Renal pelvis (tissue), 4 donors: ENCODE results near the gene SAMD13. TPM values are rescaled to one million over a fixed set of nuclear protein-coding genes. Genes with fewer than 3 reads are reported as not detected.
A peak's percentile ranks its signal among the peaks of the same experiment; 100 is the strongest.
"Not testable (repeated sequence)": the region's sequence is repeated elsewhere in the genome, so short reads cannot be mapped to it uniquely, and the experiment has no call there.

ENCODE experiments used
- DNase-seq: peaks from one replicate; pipeline ENCODE4 v3.0.0-alpha.2; 2013
- polyA plus RNA-seq, 3 donors: library from polyadenylated mRNA; unstranded; fragments of 120-200 nt; gene quantifications; one replicate each; pipeline ENCODE4 v1.2.1, GENCODE V29; 2013; ENCODE audit not compliant: insufficient read length in 3 of 3

Gene SAMD13
- polyA plus RNA-seq, 3 donors, result 5.3 to 7.0 (median 5.3) TPM

- no peak for DNase-seq
Measured at GRCh38 chr1:84280912-84281311, 20.6 kb upstream of the SAMD13 start.

DNA sequence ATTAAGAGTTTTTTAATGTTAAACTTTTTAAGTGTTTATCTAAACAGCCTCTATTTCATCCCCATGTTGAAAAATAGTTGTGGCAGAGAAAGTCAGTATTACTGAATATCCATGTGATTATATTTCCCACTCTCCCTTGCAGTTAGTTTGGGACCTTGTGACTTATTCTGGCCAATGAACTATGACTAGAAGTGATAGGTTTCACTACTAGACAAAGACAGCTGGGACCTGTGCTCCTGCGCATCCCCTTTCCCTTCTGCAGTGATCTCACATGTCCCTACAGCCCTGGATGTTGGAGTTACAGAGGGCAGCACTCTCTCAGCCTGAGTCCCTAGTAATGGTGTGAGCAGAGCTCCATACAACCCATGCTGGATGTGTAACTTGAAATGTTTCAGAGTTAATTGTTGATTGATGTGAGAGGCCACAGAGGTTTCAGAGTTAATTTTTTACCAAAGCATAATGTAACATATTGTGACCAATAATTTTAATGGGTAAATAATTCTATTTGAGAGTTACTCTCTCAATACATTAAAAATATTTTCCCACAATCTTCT, 18.7 kb upstream of the SAMD13 start:
- no peak for DNase-seq

DNA sequence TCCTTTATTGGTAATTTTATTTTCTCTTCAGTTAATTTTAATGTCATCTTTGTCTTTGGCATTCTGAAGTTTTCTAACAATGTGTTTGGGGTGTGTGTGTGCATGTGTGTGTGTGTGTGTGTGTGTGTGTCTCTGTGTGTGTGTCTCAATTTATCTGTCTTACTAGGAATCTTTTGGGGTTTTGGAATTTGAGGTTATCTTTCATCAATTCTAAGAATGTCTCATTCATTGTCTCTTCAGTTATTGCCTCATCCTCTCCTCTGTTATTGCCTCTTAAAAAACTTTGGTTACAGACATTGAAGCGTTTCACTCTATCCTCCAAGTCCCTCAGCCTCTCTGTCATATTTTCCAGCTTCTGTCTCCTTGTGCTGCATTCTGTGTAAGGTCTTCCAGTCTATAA, 18.1 kb upstream of the SAMD13 start:
- DNase-seq, result no peak

DNA sequence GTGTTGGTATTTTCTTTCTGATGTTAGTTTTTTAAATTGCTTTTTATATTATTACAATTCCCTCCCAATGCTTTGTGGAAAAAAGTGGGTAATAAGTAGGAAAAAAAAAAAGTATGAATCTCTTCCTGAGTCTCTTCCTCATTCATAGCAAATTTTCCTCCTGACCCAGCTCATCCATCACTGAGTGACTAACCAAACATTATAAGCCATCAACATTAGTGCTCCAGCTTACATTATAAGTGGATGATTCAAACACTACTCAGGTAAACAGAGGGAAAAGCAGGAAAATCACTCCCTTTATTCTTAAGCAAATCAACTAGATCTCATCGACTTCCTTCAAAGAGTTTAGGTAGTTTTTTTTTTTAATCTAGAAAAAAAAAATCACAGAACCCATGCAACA, 15.4 kb upstream of the SAMD13 start:
- no peak for DNase-seq

DNA sequence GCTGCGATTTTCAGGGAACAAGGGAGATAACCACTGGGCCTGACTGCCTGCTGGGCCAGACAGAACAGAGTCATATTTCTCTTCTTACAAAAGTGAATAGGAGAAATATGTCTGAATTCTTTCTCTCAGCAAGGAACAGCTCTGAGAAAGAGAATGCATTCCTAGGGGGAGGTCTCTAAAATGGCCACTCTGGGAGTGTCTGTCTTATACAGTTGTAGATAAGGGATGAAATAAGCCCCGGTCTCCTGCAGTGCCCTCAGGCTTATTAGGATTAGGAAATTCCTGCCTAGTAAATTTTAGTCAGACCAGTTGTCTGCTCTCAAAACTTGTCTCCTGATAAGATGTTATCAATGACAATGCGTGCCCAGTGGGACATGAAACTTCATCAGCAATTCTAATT, 14.1 kb upstream of the SAMD13 start:
- not testable (repeated sequence) for DNase-seq

- DNase-seq, result no peak
Measured at GRCh38 chr1:84289169-84289785, 12.2 kb upstream of the SAMD13 start.

DNA sequence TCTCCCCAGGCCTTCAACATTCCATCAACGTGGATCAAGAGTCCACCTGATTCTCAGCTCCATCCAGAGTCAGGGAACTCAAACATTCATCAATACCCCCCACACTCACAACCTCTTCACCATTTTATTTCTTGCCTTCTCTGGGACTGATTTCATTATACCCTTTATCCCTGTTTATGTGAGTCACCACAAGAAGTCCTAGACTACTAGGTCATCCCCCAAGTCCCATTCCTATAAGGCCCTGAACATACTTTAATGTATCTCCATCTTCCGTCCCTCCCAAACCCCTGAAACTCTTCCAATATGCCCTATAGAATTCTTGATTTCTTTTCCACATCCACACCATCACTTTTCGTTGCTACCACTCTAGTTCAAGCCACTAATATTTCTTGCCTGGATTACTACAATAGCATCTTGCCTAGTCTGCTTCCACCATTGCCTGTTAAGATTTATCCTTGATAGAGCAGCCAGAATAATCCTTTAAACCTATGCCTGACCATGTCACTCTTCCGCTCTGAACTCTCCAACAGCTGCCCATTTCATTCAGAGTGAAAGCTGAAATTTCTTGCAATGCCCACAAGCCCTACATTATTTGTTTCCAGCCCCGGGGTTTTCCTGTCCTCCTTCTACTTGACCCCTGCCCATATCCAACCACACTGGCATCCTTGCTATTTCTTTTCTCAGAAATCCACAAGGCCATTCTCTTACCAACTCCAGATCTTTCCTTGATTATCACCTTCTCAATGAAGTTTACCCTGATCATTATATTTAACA, 9.4 kb upstream of the SAMD13 start:
- no peak for DNase-seq

DNA sequence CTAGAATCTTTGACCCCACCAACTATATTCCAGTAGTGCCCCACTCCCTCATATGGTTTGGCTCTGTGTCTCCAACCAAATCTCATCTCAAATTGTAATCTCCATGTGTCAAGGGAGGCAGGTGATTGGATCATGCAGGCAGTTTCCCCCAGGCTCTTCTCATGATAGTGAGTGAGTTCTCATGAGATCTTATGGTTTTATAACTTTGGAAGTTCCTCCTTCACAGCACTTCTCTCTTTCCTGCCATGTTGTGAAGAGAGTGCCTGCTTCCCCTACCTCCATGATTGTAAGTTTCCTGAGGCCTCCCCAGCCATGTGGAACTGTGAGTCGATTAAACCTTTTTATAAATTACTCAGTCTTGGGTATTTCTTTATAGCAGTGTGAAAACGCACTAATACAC, 7.7 kb upstream of the SAMD13 start:
- DNase-seq, result no peak

GRCh38 chr1:84294751-84295150, 6.8 kb upstream of the SAMD13 start:
- no peak for DNase-seq

DNA sequence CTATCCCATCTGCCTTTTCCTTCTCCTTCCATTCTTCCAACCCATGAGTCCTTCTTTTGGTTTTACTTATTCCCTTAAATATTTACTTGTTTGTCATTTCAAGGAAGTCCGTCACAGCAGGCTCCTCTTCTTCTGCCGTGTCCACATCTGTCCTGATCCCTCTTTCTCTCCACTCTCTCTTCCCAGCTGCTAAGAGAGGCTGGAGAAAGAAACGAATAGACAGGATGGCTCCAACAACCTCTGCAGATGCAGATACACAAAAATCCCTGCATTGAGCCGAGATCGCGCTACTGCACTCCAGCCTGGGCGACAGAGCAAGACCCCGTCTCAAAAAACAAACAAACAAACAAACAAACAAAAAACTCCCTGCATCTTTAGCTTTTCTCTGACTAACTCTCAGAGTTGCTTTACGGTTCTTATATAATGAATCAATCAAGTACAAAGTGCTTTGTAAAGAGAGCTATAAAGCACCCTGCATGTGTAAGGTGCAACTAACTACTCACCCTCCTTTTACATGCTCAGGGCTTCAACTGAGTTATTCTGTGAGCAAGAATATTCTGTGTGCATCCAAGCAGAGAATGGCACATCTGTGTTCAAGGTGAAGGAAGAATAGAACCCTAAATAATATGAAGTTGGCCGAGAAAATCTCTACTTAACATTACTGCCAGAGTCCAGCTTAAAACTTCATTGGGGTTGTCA, 3.8 kb upstream of the SAMD13 start:
- DNase-seq, result no peak

DNA sequence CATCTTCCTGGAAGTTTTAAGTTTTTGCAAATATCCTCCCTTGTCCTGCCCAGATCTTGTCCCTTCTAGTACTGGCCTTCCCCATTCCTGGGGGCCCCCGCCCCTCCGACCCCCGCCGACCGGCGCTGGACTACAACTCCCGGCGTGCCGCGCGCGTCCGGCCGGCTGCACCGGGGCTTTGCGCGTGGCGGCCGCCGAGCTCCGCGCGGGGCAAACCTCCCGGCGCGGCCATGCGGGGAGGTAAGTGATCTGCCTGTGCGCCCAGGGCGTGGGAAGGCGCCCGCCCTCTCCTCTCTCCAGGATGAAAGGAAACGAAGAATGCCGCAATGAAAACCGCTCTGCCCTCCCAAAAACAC, 3.2 kb upstream of the SAMD13 start:
- peak; percentile 62 for DNase-seq

DNA sequence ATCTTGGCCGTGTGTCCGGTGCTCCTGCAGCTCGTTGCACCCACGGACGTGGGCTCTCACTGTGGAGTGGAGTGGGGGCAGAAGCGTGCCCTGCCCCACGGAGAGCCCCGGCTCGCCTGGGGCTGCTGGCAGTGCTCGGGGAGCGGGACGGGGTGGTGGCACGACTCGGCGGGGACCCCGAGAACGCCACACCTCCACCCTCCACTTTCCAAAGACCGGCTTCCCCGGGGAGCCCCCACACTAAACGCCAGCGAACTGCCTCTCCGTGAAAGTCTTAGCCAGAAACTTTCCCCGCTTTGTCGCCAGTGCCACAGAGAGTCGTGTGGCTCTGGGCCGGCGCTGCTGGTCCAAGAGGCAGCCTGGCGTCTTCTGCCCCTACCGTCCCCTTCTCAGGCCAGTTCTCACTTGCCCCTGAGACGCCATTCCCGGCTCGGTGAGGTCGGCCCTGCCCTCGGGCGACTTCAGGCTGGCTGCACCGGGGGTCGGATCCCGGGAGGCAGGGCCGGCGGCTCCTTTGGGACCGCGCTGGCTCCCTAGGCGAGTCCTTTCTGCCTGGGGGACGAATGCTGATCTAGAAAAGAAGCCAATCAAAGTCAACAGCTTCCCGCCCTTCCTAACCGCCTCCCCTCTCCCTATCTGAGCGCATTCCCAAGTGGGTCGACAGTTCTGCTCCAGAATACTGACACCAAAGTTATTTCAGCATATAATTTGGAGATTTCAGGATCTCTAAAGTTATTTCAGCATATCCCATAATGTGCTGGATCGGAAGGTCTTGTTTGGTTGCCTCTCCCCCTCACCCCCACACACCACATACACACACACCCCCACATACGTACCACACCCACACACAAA, 2.6 kb upstream of the SAMD13 start:
- peak; percentile 34 for DNase-seq

DNA sequence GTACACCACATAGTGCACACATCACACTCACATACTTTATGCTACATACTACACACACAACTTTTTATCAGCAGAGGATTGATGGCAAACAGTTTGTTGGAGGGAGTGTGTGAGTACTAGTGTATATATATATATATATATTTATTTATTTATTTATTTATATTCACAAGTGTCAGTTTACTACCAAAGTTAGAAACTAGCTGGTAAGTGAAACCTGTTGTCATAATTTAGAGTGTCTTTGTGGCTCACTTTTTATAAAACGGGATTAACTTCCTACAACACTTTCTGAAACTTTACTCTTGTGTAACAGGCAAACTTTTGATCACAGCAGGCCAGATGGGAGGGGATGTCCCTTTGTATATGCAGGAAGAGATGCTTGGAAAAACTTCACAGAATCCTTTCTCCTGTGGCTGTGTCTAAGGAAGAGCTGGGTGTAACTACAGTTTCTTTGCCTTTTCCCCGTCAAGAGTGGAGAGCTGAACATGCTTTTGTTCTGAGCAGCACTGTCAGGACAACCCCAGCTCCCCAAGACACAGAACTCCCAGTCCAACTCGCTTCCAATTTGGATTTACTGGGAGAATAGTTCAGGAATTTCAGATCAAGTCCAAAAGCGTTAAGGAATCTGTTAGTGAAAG, 1.9 kb upstream of the SAMD13 start:
- DNase-seq, result peak; percentile 3

- no peak for DNase-seq
Measured at GRCh38 chr1:84300501-84300900, 1.0 kb upstream of the SAMD13 start.

DNA sequence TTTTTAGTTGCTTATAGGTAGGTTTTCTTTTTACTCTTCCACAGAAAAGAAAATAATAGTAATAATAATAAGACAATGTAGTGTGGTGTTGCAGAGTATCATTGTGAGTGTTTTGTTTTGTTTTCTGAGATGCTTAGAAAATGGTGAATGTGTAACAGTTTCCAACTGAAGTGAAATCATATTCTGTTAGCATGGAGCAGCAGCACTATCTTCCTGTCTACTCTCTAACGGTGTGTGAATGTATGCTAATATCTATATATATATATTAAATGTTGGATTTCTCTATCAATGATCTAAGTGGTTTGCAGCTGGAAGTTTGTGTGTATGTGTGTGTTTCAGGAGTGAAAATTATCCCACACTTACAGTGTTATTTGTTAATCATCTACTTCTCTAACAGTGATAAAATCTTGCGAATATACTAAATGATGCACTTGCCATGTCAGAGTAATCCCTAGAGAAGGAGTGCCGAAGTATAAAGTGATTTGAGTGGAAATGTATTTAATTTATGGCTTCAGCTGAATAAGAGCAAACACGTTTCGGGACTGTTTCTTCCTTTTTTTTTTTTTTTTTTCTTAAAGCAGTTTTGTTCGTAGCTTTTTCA, 377 bp downstream of the SAMD13 start:
- peak; percentile 5 for DNase-seq

- DNase-seq, result peak; percentile 17
Measured at GRCh38 chr1:84303314-84303830, 1.9 kb downstream of the SAMD13 start.

DNA sequence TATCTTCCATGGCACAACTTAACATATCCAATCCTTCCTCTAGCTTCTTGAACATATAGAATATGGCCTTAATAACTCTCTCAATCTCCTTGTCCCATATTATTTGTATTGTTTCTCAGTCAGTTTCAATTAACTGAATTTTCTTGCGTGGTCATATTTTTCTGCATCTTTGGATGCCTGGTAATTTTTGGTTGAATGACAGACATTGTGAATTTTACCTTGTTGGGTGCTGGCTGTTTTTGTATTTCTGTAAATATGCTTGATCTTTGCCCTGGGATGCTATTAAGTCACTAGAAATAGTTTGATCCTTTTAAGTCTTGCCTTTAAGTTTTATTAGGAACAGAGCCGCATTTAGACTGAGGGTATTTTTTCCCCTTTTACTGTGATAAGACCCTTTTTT, 5.9 kb downstream of the SAMD13 start:
- no peak for DNase-seq

GRCh38 chr1:84311296-84311695, 9.8 kb downstream of the SAMD13 start:
- DNase-seq, result no peak

- no peak for DNase-seq
Measured at GRCh38 chr1:84319662-84320061, 18.2 kb downstream of the SAMD13 start.

DNA sequence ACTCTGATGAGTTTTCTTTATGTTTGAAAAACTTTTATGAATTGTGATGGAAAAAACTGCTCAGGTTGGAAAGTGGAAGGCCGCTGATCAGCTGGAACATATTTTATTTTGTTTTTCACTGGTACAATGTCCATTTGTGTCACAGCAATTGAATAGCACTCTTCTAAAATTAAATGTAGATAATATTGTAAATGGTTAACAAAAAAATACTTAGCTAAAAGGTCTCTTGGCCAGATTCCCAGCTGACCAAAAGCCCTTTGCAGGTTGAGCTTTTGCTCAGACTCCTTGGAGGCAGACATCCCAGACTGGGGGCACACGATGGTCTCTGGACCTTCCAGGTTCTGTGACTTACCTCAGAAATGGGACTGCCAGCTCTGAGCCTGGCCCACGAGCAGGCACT, 26.3 kb downstream of the SAMD13 start:
- no peak for DNase-seq
